ENCODE measurements around the gene C19orf47.

C19orf47 gene

DNA sequence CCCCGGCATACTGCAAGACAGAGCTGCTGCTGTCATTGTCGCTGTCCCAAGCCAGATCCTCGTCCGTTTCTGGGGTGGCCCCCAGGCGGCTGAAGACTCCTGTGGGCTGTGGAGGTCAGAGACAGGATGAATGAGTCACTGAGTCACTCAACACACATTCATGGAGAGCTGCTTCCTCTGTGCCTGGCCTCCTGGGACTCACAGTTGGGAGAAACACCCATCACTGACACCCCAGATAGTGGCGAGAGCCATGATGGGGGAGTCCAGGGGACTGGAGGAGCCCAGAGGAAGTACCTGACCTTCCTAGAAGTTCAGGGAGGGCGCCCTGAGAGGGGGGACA lies 26.0 kb downstream of the C19orf47 start:
- Histone ChIP-seq H3K4me3 (ENCODE audit: low read length, poor library complexity, severe bottlenecking) (no peak overlapping the region), H3F3A (ENCODE audit: low read depth) (no peaks in the 10 kb centered on the region), H3K4me2 (ENCODE audit: low read depth, low read length, poor library complexity, severe bottlenecking) (no peak overlapping the region), H4K20me1 (ENCODE audit: insufficient read depth, low read length, poor library complexity, severe bottlenecking) (no peaks in the 10 kb centered on the region), H3K36me3 (ENCODE audit: insufficient read depth, low read length) (peaks cover 61% of the 10 kb centered on the region; the same call in 1 of the 2 replicates), H3K79me2 (ENCODE audit: insufficient read depth, low read length) (no peaks in the 10 kb centered on the region), H3K27me3 (ENCODE audit: insufficient read depth, low read length, poor library complexity, severe bottlenecking) (no peaks in the 10 kb centered on the region), H2AFZ (ENCODE audit: low read length) (no peak overlapping the region), H3K9ac (ENCODE audit: low read depth, low read length, poor library complexity, severe bottlenecking) (no peak overlapping the region), H3K9me2 (replicated peaks; ENCODE audit: low read depth, low read length) (no peaks in the 10 kb centered on the region), H3K9me3 (ENCODE audit: insufficient read depth, low read depth, low read length) (no peaks in the 10 kb centered on the region), H3K4me1 (ENCODE audit: insufficient read depth, low read length, poor library complexity, severe bottlenecking) (no peaks in the 10 kb centered on the region)
- TF ChIP-seq, protein P1, sequence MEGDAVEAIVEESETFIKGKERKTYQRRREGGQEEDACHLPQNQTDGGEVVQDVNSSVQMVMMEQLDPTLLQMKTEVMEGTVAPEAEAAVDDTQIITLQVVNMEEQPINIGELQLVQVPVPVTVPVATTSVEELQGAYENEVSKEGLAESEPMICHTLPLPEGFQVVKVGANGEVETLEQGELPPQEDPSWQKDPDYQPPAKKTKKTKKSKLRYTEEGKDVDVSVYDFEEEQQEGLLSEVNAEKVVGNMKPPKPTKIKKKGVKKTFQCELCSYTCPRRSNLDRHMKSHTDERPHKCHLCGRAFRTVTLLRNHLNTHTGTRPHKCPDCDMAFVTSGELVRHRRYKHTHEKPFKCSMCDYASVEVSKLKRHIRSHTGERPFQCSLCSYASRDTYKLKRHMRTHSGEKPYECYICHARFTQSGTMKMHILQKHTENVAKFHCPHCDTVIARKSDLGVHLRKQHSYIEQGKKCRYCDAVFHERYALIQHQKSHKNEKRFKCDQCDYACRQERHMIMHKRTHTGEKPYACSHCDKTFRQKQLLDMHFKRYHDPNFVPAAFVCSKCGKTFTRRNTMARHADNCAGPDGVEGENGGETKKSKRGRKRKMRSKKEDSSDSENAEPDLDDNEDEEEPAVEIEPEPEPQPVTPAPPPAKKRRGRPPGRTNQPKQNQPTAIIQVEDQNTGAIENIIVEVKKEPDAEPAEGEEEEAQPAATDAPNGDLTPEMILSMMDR (conservative IDR thresholded peaks at IDR 0.05; ENCODE audit: low read length): no peak
- no peak for TF ChIP-seq EZH2phosphoT487 (IDR thresholded peaks at IDR 0.05; ENCODE audit: borderline replicate concordance)

DNA sequence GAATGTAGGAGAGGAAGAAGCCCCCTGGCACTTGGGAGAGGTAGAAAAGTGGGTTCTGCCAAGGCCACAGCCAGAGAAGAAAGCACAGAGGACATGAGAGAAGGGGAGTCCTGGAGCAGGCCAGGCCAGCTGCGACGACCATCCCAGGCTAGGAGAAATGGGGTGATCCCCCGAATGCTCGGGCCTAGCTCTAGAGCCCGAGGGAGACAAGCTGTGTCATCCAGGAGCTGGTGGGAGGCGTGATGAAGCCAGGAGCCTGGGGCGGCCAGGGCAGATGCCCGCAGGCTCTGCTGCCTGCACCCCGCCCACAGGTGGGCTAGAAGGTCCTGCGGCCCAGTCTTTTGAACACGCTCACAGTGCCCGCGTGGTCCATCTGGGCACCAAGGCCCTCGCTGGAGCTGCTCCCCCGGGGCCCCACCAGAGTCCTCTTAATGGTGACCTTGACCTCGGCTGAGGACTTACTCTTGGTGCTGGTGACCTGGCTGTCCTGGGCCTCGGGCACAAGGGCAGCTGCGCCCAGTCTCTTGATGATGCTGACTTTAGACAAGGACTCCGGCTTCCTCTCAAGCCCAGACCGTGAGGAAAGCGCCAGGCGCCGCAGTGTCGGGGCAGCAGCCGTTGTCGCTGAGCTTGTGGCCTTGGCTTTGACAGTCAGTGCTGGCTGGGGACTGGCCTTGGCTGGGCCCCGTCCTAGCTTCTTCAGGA lies 26.5 kb downstream of the C19orf47 start:
- no peaks in the 10 kb centered on the region for H3K9me2 ChIP-seq (replicated peaks; ENCODE audit: low read depth, low read length)
- H3F3A ChIP-seq (ENCODE audit: low read depth): no peaks in the 10 kb centered on the region
- no peaks in the 10 kb centered on the region for H3K4me1 ChIP-seq (ENCODE audit: insufficient read depth, low read length, poor library complexity, severe bottlenecking)
- TF ChIP-seq, protein P1 (conservative IDR thresholded peaks at IDR 0.05; ENCODE audit: low read length): no peak
- no peak overlapping the region for H3K4me3 ChIP-seq (ENCODE audit: low read length, poor library complexity, severe bottlenecking)
- no peaks in the 10 kb centered on the region for H3K79me2 ChIP-seq (ENCODE audit: insufficient read depth, low read length)
- H3K9ac ChIP-seq (ENCODE audit: low read depth, low read length, poor library complexity, severe bottlenecking): no peak overlapping the region
- no peak overlapping the region for H2AFZ ChIP-seq (ENCODE audit: low read length)
- H3K9me3 ChIP-seq (ENCODE audit: insufficient read depth, low read depth, low read length): no peaks in the 10 kb centered on the region
- H3K27me3 ChIP-seq (ENCODE audit: insufficient read depth, low read length, poor library complexity, severe bottlenecking): no peaks in the 10 kb centered on the region
- no peak overlapping the region for H3K4me2 ChIP-seq (ENCODE audit: low read depth, low read length, poor library complexity, severe bottlenecking)
- peaks cover 60% of the 10 kb centered on the region; the same call in 1 of the 2 replicates for H3K36me3 ChIP-seq (ENCODE audit: insufficient read depth, low read length)
- H4K20me1 ChIP-seq (ENCODE audit: insufficient read depth, low read length, poor library complexity, severe bottlenecking): no peaks in the 10 kb centered on the region

DNA sequence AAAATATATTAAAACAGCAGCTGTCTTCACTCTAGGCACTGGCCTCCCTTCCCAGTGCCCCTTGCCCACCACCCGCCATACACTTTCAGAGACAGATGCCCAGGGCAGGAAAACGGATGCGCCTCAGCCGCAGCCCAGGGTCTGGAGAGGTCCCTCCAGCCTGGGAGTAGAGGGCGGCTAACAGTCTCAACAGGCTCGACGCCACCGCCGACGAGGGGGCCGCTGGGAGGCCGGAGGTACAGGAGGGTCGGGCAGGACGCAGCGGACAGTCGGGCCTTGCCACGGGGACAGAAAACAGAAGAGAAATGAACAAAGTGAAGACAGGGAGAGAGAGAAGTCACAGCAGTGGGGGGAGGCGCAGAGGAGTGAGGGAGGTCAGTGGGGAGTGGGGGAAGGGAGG lies 27.1 kb downstream of the C19orf47 start:
- Histone ChIP-seq H3K27me3 (ENCODE audit: insufficient read depth, low read length, poor library complexity, severe bottlenecking) (no peaks in the 10 kb centered on the region), H2AFZ (ENCODE audit: low read length) (no peak overlapping the region), H3K4me1 (ENCODE audit: insufficient read depth, low read length, poor library complexity, severe bottlenecking) (no peaks in the 10 kb centered on the region), H3K4me2 (ENCODE audit: low read depth, low read length, poor library complexity, severe bottlenecking) (no peak overlapping the region), H3K4me3 (ENCODE audit: low read length, poor library complexity, severe bottlenecking) (no peak overlapping the region), H3K9ac (ENCODE audit: low read depth, low read length, poor library complexity, severe bottlenecking) (no peak overlapping the region), H4K20me1 (ENCODE audit: insufficient read depth, low read length, poor library complexity, severe bottlenecking) (no peaks in the 10 kb centered on the region), H3K9me2 (replicated peaks; ENCODE audit: low read depth, low read length) (no peaks in the 10 kb centered on the region), H3F3A (ENCODE audit: low read depth) (no peaks in the 10 kb centered on the region), H3K79me2 (ENCODE audit: insufficient read depth, low read length) (no peaks in the 10 kb centered on the region), H3K36me3 (ENCODE audit: insufficient read depth, low read length) (peaks cover 54% of the 10 kb centered on the region; the same call in 1 of the 2 replicates), H3K9me3 (ENCODE audit: insufficient read depth, low read depth, low read length) (no peaks in the 10 kb centered on the region)
- no peak for TF ChIP-seq EZH2phosphoT487 (IDR thresholded peaks at IDR 0.05; ENCODE audit: borderline replicate concordance)
- TF ChIP-seq, protein P1 (conservative IDR thresholded peaks at IDR 0.05; ENCODE audit: low read length): no peak

Data from Loucy (cell line).